Astrocyte of the cerebellum (primary cell): ENCODE measurements around the gene PXN.

Source experiments
- DNase-seq: peaks from one replicate; pipeline ENCODE4 v3.0.0-alpha.2; 2011; ENCODE audit warnings: low read depth
- H3K4me3 ChIP-seq: 2 replicates; pipeline ENCODE4 v1.5.1; 2011; ENCODE audit warnings: mild to moderate bottlenecking, low read depth, low read length, moderate library complexity
- in situ Hi-C: cut with HindIII; loops from 2 replicates; pipeline ENCODE4 v1.10.0; 2017; ENCODE audit warnings: low sequenced_read_pairs
- TF ChIP-seq, protein P1 (sequence below): IDR thresholded peaks from 2 replicates; pipeline ENCODE4 v1.5.1; 2012; ENCODE audit warnings: low read length, low read depth, moderate library complexity, mild to moderate bottlenecking; ENCODE audit errors: missing control alignments

Gene PXN

DNA sequence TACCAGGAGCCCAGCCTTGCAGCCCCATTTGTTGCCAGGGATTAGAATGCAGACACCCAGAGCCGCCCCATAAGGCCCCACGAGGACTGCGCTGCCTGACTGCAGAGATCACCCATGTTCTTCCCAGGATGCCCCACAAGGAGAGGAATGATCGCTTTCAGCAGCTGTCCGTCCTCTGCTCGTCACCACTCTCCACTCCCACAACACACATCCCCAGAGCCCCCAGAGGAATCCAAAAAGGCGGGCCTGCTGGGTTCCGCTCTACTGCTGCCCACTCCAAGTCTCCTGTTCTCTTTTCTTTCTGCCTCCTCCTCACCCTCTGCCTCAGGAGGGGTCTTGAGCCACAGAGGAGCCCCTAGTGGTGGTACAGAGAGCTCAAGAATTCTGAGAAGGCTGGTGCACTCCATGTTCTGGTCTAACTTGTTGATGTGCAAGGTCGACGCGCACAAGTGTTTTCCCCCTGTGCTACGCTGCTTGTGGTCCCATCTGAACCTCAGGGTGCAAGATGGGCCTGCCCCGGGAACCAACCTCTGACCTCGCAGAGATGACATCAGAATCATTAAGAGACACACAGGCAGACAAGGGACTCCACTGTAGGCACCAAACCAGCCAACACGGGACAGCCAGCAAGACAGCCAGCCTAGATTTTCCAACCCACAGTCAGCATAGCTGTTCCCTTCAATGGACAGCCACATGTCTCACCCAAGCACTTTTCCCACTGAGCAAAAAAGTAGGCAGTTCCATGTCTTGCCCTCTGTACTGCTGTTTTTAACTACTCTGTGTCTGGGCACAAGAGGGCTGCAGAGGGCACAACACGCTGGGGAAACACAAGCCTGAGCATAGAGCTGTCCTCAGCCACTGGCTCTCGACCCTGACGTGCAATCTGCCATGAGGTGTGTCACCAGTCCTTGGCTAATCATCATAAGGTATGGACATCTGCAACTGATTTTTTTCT lies 29.9 kb downstream of the PXN start:
- in situ Hi-C loops, result no loop called here
- no peak for DNase-seq
- no peak overlapping the region for H3K4me3 ChIP-seq
- TF ChIP-seq, protein P1, sequence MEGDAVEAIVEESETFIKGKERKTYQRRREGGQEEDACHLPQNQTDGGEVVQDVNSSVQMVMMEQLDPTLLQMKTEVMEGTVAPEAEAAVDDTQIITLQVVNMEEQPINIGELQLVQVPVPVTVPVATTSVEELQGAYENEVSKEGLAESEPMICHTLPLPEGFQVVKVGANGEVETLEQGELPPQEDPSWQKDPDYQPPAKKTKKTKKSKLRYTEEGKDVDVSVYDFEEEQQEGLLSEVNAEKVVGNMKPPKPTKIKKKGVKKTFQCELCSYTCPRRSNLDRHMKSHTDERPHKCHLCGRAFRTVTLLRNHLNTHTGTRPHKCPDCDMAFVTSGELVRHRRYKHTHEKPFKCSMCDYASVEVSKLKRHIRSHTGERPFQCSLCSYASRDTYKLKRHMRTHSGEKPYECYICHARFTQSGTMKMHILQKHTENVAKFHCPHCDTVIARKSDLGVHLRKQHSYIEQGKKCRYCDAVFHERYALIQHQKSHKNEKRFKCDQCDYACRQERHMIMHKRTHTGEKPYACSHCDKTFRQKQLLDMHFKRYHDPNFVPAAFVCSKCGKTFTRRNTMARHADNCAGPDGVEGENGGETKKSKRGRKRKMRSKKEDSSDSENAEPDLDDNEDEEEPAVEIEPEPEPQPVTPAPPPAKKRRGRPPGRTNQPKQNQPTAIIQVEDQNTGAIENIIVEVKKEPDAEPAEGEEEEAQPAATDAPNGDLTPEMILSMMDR, result peak; percentile 60

DNA sequence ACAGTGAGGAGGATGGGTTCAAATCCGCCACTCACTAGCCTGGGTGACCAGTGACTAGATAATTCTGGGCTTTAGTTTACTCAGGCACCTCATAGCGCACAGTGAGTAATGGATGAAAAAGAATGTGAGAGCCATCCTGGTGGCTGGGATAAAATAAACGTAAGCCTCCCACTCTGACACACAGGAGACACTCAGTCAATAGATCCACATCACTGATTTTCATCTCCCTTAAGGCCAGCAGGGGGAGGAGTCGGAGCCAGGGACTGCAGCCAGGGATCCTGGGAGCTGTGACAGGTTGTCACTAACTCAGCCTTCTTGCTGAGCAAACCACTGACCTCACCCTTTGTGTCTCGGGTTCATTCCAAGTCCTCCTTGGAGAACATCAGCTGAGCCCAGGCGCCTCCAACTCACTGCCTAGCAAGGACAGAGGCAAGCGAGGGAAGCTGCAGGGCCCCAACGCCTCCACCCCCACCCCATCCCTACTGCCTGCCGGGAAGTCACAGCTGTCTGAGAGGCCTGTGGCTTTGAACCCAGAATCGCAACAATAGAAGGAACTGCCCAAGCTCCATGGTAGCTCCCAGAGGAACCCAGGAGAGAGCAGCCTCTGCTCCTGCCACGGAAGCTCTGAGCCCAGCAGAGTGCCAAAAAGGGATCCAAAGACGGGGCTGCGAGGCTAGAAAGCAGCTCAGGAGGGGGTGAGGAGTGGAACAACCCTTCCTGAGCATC lies 30.7 kb downstream of the PXN start:
- DNase-seq, result peak; percentile 79

DNA sequence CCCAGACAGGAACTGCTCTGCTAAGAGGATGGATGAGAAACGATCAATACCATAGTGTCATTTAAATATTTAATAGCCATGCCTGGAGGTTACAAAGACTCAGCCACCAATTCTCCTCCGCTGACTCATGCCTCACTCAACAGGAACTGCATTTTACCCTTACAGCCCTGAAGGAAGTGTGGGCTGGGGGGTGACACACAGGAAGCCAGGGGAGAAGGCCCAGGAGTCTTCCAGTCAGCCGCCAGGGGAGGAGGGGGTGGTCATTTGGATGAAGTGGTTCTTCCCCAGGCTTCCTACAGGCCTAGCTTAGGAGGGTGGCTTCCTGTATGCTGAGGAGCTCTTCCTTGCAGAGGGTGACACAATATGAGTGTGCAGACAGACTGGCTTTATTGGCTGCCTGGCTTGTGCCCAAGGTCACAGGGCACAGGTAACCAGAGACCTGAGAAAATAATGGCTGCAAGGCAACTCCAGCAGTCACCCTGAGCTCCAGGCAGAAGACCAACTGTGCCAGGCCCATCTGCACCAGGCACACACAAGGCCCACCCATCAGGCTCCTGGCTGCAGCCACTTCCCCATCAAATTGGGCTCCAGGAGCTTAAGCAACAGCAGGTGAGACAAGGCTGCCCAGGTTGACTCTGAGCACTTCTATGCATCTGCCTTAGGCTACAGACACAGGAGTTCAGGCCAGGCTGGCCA lies 34.1 kb downstream of the PXN start:
- TF ChIP-seq, protein P1, result peak; percentile 24
- in situ Hi-C loops, result no loop called here
- peak; percentile 73 for DNase-seq
- no peak overlapping the region for H3K4me3 ChIP-seq

More for the DNA sequence above, 30.7 kb downstream of the PXN start:
- no peak overlapping the region for H3K4me3 ChIP-seq
- in situ Hi-C loops, result no loop called here
- TF ChIP-seq, protein P1, result peak; percentile 55

DNA sequence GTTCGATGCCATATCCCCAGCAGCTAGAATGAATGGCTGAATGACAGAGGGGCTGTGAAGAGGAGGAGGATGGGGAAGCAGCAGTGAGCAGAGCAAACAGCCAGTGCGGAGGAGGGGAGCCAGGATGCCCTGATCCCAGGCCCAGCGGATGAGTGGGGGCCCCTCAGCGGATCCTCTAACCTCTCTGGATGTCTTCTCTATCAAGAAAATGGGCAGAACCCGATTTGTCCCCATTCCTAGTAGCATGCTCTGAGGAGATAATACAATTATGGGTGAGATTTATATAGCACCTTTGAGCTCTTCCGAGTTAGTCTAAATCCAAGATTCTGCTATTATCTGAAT lies 34.6 kb downstream of the PXN start:
- in situ Hi-C loops, result no loop called here
- DNase-seq, result no peak
- H3K4me3 ChIP-seq, result no peak overlapping the region
- TF ChIP-seq, protein P1, result no peak

DNA sequence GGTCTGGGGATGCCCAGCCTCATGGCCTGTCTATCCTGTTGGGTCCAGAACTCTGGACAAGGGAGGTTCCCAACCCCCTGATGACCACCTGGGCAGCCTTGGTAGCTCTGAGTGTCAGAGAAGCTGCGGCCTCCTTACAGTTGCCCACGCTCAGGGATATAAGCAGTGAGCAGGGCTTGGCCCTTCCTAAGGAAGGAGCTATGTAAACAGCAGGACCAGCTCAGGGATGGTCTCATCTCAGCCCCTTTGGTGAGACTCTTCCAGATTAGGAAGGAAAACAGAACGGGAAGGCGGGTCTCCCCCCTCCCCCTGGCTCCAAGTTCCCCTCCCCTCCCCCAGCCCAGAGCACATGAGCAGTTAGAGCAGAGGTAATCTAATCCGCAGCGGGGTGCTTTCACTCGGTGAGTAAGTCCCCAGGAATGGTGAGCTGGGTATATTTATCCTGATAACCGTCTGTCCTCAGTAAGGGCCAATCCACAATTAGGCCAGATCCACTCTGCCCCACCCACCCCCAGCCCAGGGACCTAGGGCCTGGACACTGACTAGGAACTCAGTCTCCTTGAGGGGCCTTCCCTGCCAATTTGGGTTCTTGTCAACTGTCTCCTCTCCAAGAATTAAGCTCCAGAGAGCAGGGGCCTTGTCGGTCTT lies 35.1 kb downstream of the PXN start:
- H3K4me3 ChIP-seq, result no peak overlapping the region
- in situ Hi-C loops, result no loop called here
- DNase-seq, result peak; percentile 84
- TF ChIP-seq, protein P1, result no peak
